ENCODE results near the gene GIT1. TPM values are rescaled to one million over a fixed set of nuclear protein-coding genes. Genes with fewer than 3 reads are reported as not detected.

GIT1 gene
- total RNA-seq, 1 experiment from 2014 or later = 24.2 TPM

DNA sequence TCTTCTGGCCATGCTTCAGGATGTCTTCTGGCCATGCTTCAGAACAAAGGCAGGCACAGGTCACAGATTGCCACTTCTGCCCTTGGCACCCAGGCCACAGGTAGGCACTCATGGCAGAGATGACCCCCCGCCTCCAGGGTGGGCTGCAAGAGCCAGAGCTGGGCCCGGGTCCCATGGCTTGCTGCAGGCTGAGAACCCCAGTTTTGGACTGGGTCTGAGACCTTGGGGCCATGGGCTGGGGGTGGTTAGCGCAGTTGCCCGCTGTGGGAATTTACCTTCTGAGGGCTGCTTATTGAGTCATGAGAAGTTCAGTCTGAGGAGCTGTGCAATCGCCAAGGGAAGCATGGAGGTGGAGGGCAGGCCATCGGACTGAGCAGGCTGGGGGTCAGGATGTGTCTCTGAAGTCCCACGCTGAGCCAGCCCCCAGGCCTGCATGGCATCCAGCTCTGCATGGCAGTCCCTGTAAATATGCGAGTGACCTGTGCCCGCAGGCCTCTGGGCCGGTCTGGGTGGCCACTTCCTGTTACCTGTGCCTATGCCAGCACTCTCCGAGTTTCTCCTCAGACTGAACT, 5.2 kb upstream of the GIT1 start:
- no peak overlapping the region for H2AFZ ChIP-seq (ENCODE audit: low read length)
- H3K36me3 ChIP-seq (ENCODE audit: low read depth, low read length) = no peaks in the 10 kb centered on the region
- H3K4me2 ChIP-seq (ENCODE audit: low read length) = peak overlapping the region; percentile 89
- H3F3A ChIP-seq (ENCODE audit: low read length, unreplicated experiment) = no peaks in the 10 kb centered on the region
- ChIA-PET POLR2A (ENCODE audit: unreplicated experiment) (no interaction called here), CTCF (no interaction called here)
- DNase-seq (no peak), ATAC-seq (no peak)
- peak overlapping the region; percentile 75 for H3K4me3 ChIP-seq (ENCODE audit: low read length)
- no peaks in the 10 kb centered on the region for H3K27me3 ChIP-seq (ENCODE audit: low read length)
- no peak overlapping the region for H3K9ac ChIP-seq (ENCODE audit: low read length)
- TF ChIP-seq, protein P1, sequence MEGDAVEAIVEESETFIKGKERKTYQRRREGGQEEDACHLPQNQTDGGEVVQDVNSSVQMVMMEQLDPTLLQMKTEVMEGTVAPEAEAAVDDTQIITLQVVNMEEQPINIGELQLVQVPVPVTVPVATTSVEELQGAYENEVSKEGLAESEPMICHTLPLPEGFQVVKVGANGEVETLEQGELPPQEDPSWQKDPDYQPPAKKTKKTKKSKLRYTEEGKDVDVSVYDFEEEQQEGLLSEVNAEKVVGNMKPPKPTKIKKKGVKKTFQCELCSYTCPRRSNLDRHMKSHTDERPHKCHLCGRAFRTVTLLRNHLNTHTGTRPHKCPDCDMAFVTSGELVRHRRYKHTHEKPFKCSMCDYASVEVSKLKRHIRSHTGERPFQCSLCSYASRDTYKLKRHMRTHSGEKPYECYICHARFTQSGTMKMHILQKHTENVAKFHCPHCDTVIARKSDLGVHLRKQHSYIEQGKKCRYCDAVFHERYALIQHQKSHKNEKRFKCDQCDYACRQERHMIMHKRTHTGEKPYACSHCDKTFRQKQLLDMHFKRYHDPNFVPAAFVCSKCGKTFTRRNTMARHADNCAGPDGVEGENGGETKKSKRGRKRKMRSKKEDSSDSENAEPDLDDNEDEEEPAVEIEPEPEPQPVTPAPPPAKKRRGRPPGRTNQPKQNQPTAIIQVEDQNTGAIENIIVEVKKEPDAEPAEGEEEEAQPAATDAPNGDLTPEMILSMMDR (conservative IDR thresholded peaks at IDR 0.05; ENCODE audit: low read depth, low read length) = no peak
- TF ChIP-seq EZH2phosphoT487 (IDR thresholded peaks at IDR 0.05; ENCODE audit: borderline replicate concordance, low read length) (no peak), EZH2 (IDR thresholded peaks at IDR 0.05; ENCODE audit: low read length, unreplicated experiment) (no peak)
- H3K9me2 ChIP-seq (replicated peaks; ENCODE audit: low read length) = no peaks in the 10 kb centered on the region
- BruUV-seq (replicated peaks) = no TSS peak
- H4K20me1 ChIP-seq (ENCODE audit: low read length) = no peaks in the 10 kb centered on the region
- no peaks in the 10 kb centered on the region for H3K9me3 ChIP-seq (ENCODE audit: low read length)
- peaks cover 42% of the 10 kb centered on the region for H3K4me1 ChIP-seq (ENCODE audit: insufficient read depth, low read length)
- intact Hi-C loops (cut with micrococcal nuclease) = no loop called here
- peaks cover 8% of the 10 kb centered on the region; the same call in 1 of the 2 replicates for H3K79me2 ChIP-seq (ENCODE audit: low read length)
- no peak overlapping the region for H3K27ac ChIP-seq (ENCODE audit: low read length)

DNA sequence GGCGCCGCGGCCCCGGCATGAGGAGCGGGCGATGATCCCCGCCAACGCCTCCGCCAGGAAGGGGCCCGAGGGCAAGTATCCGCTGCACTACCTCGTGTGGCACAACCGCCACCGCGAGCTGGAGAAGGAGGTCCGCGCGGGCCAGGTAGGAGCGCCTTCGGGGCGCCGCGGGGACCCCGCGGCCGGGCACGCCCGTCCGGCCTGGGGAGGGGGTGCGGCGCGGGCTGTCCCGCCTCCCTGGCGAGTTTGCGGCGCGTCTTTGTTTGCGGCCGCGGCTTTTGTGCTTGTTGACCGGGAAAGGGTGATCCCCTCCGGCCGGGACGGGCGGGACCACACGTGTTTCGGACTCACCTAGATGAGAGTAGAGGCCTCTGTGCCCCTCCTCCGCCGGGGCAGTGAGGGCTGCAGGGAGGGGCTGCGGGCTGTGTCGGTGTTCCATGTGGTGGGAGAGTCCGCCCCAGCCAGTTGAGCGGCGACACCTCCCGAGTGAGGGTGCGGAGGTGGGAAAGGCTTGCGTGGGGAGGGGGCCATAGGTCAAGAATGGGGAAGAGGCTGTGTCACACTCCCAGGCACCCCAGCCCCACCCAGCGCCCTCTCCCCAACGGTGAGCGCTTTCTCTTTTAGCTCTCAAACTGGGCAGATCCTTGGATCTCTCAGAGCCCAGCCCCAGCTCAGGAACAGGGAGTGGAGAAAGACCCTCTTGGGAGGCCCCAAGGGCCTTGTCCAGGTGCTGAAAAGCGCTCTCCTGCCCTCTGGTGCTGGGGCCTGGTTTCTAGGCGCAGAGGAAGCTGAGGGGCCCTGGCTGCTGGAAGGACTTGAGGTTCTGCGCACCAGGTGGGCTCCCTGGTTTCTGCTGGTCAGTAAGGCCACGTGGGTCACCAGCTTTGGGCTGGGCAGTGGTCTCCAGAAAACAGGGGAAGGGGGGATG, 4.4 kb upstream of the GIT1 start:
- H3K36me3 ChIP-seq (ENCODE audit: low read depth, low read length) = no peaks in the 10 kb centered on the region
- intact Hi-C loops (cut with micrococcal nuclease) = no loop called here
- peak overlapping the region; percentile 75 for H3K4me3 ChIP-seq (ENCODE audit: low read length)
- H3K4me2 ChIP-seq (ENCODE audit: low read length) = peak overlapping the region; percentile 89
- H3K9me2 ChIP-seq (replicated peaks; ENCODE audit: low read length) = no peaks in the 10 kb centered on the region
- no peaks in the 10 kb centered on the region for H3K27me3 ChIP-seq (ENCODE audit: low read length)
- TF ChIP-seq, protein P1 (conservative IDR thresholded peaks at IDR 0.05; ENCODE audit: low read depth, low read length) = peak; percentile 37; the same call in 1 of the 2 replicates
- TF ChIP-seq EZH2phosphoT487 (IDR thresholded peaks at IDR 0.05; ENCODE audit: borderline replicate concordance, low read length) = no peak
- no peak for TF ChIP-seq EZH2 (IDR thresholded peaks at IDR 0.05; ENCODE audit: low read length, unreplicated experiment)
- H3K27ac ChIP-seq (ENCODE audit: low read length) = no peak overlapping the region
- peak overlapping the region; percentile 86 for H2AFZ ChIP-seq (ENCODE audit: low read length)
- POLR2A ChIA-PET (ENCODE audit: unreplicated experiment) = no interaction called here
- H3K9ac ChIP-seq (ENCODE audit: low read length) = peak overlapping the region; percentile 51
- BruUV-seq (replicated peaks) = no TSS peak
- H3K4me1 ChIP-seq (ENCODE audit: insufficient read depth, low read length) = peaks cover 42% of the 10 kb centered on the region
- no peaks in the 10 kb centered on the region for H4K20me1 ChIP-seq (ENCODE audit: low read length)
- DNase-seq (peak; percentile 6), ATAC-seq (no peak)
- peaks cover 9% of the 10 kb centered on the region for H3K79me2 ChIP-seq (ENCODE audit: low read length)
- CTCF ChIA-PET = no interaction called here
- no peaks in the 10 kb centered on the region for H3F3A ChIP-seq (ENCODE audit: low read length, unreplicated experiment)
- no peaks in the 10 kb centered on the region for H3K9me3 ChIP-seq (ENCODE audit: low read length)
